ENCODE data around the gene IL22RA2. TPM values are rescaled to one million over a fixed set of nuclear protein-coding genes. Genes with fewer than 3 reads are reported as not detected.

The IL22RA2 gene
- total and polyA plus RNA-seq, 2 of the 13 experiments (the other 11 are each of a cell fraction or from before 2014, with no cell fraction given) = not detected

DNA sequence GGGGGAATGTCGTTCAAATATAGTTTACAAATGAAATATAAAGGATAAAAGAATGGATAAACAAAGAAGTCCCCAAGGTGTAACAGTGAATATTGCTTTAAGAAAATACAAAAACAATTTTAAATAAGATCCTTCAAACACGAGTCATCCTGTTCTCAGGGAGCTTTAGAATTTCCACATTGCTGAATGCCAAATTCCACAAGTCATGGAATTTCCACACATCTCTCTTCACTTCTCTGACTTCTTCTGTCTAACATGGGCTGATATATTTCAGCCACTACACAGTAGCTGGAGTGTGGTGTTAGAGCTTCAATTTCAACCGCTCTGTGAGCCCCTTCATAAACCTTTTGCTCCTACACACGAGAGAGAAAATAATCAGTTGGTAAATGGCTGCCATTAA lies 28.0 kb downstream of the IL22RA2 start:
- WGBS (ENCODE audit: low lambda C conversion rate) = 42% methylated on average over 4 of the region's 4 CpGs
- FAIRE-seq (no peak), DNase-seq (ENCODE audit: low spot score) (no peak), ATAC-seq (no peak)
- no peak overlapping the region for H3K4me3 ChIP-seq (replicated peaks in 1 of 3; ENCODE audit: insufficient read depth in 1 of 3, low read depth in 2 of 3, low read length in 3 of 3)
- intact Hi-C loops (cut with micrococcal nuclease; ENCODE audit: unreplicated experiment) = no loop called here
- H3K27me3 ChIP-seq (ENCODE audit: control insufficient read depth in 1 of 2, insufficient read depth in 2 of 2, low read length in 2 of 2) = peaks cover 1 to 31% of the 10 kb centered on the region in 2 experiments; a peak in 4 of 5 replicates
- TF ChIP-seq, protein P1, sequence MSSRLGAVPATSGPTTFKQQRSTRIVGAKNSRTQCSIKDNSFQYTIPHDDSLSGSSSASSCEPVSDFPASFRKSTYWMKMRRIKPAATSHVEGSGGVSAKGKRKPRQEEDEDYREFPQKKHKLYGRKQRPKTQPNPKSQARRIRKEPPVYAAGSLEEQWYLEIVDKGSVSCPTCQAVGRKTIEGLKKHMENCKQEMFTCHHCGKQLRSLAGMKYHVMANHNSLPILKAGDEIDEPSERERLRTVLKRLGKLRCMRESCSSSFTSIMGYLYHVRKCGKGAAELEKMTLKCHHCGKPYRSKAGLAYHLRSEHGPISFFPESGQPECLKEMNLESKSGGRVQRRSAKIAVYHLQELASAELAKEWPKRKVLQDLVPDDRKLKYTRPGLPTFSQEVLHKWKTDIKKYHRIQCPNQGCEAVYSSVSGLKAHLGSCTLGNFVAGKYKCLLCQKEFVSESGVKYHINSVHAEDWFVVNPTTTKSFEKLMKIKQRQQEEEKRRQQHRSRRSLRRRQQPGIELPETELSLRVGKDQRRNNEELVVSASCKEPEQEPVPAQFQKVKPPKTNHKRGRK (CRISPR knock-in tag; IDR thresholded peaks at IDR 0.05) = no peak
- TF ChIP-seq ZNF766 (CRISPR knock-in tag; IDR thresholded peaks at IDR 0.05; ENCODE audit: borderline replicate concordance) = no peak
- no peak for TF ChIP-seq POLR2A (IDR thresholded peaks at IDR 0.05; ENCODE audit: insufficient read depth in 1 of 2, low read depth in 2 of 2, low read length in 2 of 2)
- H3K9ac ChIP-seq (ENCODE audit: insufficient read depth, low read depth, low read length) = no peak overlapping the region
- H3K4me2 ChIP-seq (ENCODE audit: low read depth, low read length) = no peak overlapping the region
- ChIA-PET CTCF (ENCODE audit: low intra/inter-chr PET ratio, low total read pairs) (no interaction called here), POLR2A (no interaction called here)
- H3K79me2 ChIP-seq (ENCODE audit: insufficient read depth, low read length) = no peaks in the 10 kb centered on the region
- no peak overlapping the region for H3K27ac ChIP-seq (ENCODE audit: extremely low read length, insufficient read depth, low read length)
- no peaks in the 10 kb centered on the region for H3K36me3 ChIP-seq (replicated peaks in 1 of 2; ENCODE audit: control insufficient read depth in 1 of 2, insufficient read depth in 2 of 2, low read length in 2 of 2)
- in situ Hi-C loops (cut with HindIII; ENCODE audit: extremely low pct_ligation_motif_present, low pct_unique_long_range_greater_than_20kb) = no loop called here
- H2AFZ ChIP-seq (ENCODE audit: low read length) = no peak overlapping the region
- H4K20me1 ChIP-seq (ENCODE audit: insufficient read depth, low read length) = no peaks in the 10 kb centered on the region
- no peaks in the 10 kb centered on the region for H3K4me1 ChIP-seq (ENCODE audit: insufficient read depth, low read length)
- no peaks in the 10 kb centered on the region for H3K9me3 ChIP-seq (ENCODE audit: low read length)
- BruUV-seq (replicated peaks) = no TSS peak

DNA sequence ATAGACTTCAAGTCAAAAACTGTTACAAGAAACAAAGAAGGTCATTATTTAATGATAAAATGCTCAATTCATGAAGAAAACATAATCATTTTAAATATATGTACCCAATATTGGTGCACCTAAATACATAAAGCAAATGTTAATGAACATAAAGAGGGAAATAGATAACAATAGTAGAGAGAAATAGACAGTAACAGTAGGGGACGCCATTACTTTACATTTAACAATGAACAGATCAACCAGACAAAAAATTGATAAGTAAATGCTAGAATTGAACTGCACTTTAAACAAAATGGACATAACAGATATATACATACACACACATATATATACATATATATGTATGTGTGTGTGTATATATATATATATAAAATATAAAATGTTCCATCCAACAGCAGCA lies 37.4 kb downstream of the IL22RA2 start:
- BruUV-seq (replicated peaks) = no TSS peak
- POLR2A ChIA-PET = no interaction called here
- H2AFZ ChIP-seq (ENCODE audit: low read length) = no peak overlapping the region
- no peak overlapping the region for H3K27ac ChIP-seq (ENCODE audit: extremely low read length, insufficient read depth, low read length)
- CTCF ChIA-PET (ENCODE audit: low intra/inter-chr PET ratio, low total read pairs) = no interaction called here
- in situ Hi-C loops (cut with HindIII; ENCODE audit: extremely low pct_ligation_motif_present, low pct_unique_long_range_greater_than_20kb) = no loop called here
- no peak overlapping the region for H3K4me3 ChIP-seq (replicated peaks in 1 of 3; ENCODE audit: insufficient read depth in 1 of 3, low read depth in 2 of 3, low read length in 3 of 3)
- H3K36me3 ChIP-seq (replicated peaks in 1 of 2; ENCODE audit: control insufficient read depth in 1 of 2, insufficient read depth in 2 of 2, low read length in 2 of 2) = no peaks in the 10 kb centered on the region
- intact Hi-C loops (cut with micrococcal nuclease; ENCODE audit: unreplicated experiment) = no loop called here
- H3K4me1 ChIP-seq (ENCODE audit: insufficient read depth, low read length) = no peaks in the 10 kb centered on the region
- DNase-seq (ENCODE audit: low spot score) (no peak), FAIRE-seq (no peak), ATAC-seq (no peak)
- no peak overlapping the region for H3K9ac ChIP-seq (ENCODE audit: insufficient read depth, low read depth, low read length)
- peaks cover 12% of the 10 kb centered on the region; the same call in 1 of the 2 replicates for H3K9me3 ChIP-seq (ENCODE audit: low read length)
- no peaks in the 10 kb centered on the region for H4K20me1 ChIP-seq (ENCODE audit: insufficient read depth, low read length)
- WGBS (ENCODE audit: low lambda C conversion rate) = 0% methylated on average over 1 of the region's 1 CpG
- H3K27me3 ChIP-seq (ENCODE audit: control insufficient read depth in 1 of 2, insufficient read depth in 2 of 2, low read length in 2 of 2) = peaks cover 3 to 5% of the 10 kb centered on the region in 2 experiments; a peak in 3 of 5 replicates
- TF ChIP-seq ZNF713 (CRISPR knock-in tag; IDR thresholded peaks at IDR 0.05) = no peak
- no peak for TF ChIP-seq ZNF30 (CRISPR knock-in tag; IDR thresholded peaks at IDR 0.05)
- TF ChIP-seq, protein P2, sequence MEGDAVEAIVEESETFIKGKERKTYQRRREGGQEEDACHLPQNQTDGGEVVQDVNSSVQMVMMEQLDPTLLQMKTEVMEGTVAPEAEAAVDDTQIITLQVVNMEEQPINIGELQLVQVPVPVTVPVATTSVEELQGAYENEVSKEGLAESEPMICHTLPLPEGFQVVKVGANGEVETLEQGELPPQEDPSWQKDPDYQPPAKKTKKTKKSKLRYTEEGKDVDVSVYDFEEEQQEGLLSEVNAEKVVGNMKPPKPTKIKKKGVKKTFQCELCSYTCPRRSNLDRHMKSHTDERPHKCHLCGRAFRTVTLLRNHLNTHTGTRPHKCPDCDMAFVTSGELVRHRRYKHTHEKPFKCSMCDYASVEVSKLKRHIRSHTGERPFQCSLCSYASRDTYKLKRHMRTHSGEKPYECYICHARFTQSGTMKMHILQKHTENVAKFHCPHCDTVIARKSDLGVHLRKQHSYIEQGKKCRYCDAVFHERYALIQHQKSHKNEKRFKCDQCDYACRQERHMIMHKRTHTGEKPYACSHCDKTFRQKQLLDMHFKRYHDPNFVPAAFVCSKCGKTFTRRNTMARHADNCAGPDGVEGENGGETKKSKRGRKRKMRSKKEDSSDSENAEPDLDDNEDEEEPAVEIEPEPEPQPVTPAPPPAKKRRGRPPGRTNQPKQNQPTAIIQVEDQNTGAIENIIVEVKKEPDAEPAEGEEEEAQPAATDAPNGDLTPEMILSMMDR (CRISPR knock-in tag; IDR thresholded peaks at IDR 0.05) = peak; percentile 22
- TF ChIP-seq STAG1 (CRISPR knock-in tag; IDR thresholded peaks at IDR 0.05) = peak; percentile 54
- no peak for TF ChIP-seq AGO1 (IDR thresholded peaks at IDR 0.05; ENCODE audit: low read depth, low read length, poor library complexity, severe bottlenecking)
- TF ChIP-seq GABPB1 (CRISPR knock-in tag; IDR thresholded peaks at IDR 0.05) = no peak
- H3K79me2 ChIP-seq (ENCODE audit: insufficient read depth, low read length) = no peaks in the 10 kb centered on the region
- H3K4me2 ChIP-seq (ENCODE audit: low read depth, low read length) = no peak overlapping the region

All from HepG2 (cell line).